H4 (cell line): ENCODE data around the gene SERINC5. TPM values are rescaled to one million over a fixed set of nuclear protein-coding genes. Genes with fewer than 3 reads are reported as not detected.

Experiments used
- DNase-seq: peaks from one replicate; pipeline ENCODE4 v3.0.0-alpha.2; 2015; ENCODE audit warnings: low spot score
- total RNA-seq: library from RNA; depleted of rRNA; stranded (reverse); fragments of >200 nt; shearing (Covaris generic); gene quantifications from 2 replicates; pipeline ENCODE4 v1.2.3, GENCODE V29; 2014

Gene SERINC5
- total RNA-seq, 1 experiment from 2014 or later = 15.6 TPM

DNA sequence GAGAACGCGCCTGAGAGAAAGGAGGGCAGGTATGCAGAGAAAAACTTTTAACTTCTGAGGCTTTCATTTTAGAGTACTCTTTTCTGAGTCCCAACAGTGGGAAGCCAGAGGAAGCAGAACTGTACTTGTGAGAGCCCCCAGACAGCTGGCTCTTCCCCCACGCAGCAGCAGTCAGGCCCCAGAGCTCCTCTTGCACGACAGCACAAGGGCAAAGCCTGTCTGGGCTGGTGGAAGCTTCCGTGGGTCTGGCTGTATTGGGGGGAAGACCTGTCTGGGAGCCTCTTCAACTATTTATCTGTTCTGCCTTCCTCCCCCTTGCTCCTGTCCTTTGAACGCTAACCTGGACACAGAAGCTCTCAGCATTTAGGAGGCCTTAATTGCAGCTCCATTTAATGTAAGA is 152.5 kb downstream of the SERINC5 start:
- no peak for DNase-seq

DNA sequence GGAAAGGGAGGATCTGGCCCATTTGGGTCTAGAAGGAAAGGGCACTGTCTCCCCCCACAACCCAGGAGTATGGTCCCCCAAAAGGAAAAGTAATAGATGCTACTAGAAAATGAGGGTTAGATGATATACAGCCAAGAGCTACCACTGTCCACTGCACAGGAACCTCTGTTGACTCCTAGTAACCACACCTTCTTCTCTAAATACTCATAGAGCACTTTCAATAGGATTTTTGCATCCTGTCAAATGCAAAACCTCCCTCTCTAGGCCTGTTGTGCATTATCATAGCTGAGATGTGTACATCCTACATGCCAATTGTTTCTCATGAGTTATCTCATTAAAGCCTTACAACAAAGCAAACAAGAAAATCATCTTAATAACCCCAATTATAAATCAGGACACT is 153.9 kb downstream of the SERINC5 start:
- DNase-seq = no peak

DNA sequence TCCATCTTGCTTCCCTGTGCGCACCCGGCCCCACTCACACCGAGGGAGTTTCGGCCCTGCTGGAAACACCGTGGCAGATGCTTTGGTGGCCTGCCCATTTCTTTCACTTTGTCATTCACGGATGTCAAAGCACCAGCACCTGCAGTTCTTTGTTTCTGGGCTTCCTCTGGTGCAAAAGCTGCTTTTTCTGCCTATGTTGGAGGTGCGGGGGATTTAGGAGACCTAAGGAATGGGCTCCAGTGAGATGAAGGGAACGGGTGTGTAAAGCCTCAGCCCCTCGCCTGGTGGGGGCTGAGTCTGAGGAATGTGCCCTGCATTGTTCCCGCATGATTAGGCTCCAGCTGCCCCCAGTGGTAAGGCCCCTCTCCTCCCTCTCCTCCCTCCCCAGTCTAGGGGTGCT is 158.4 kb downstream of the SERINC5 start:
- DNase-seq = no peak

DNA sequence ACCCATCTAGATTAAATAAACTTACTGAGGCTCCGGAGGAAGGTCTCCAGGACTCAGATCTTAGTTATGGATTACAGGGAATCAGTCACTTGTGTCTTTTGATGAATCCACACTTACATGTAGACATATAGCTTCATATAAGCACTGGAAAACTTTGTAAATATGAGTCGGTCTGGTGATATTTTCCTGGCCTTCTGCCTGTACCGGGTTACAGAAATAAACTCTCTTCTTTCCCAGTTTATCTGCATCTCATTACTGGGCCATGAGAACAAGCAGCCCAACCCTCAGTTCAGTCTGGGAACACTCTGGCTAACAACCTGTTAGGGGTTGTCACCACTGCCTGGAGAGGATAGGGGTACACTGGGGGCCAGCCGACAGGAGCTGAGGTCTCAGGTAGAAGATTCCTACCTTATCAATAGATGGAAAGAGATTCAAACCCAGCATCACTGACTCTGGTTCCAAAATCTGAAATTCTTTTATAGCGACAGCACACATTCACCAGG is 161.6 kb downstream of the SERINC5 start:
- no peak for DNase-seq

DNA sequence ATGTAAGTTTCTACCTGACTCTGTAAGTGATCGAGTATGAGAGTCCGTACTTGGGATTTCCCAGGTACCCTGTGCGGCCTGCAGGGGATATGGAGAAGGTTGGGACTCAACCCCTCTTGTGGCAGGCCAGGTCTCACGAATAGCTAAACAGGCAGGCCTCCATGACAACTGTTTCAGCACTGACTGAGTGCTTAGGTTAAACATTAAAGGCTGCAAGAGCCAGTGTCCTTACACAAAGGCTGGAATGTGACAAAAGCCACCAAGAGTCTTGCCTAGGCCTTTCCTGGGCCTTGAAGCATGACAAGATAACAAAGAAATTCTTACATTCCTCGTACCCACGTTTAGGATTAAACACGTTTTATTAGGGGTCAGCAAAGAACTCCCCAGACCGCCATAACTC is 162.1 kb downstream of the SERINC5 start:
- no peak for DNase-seq

DNA sequence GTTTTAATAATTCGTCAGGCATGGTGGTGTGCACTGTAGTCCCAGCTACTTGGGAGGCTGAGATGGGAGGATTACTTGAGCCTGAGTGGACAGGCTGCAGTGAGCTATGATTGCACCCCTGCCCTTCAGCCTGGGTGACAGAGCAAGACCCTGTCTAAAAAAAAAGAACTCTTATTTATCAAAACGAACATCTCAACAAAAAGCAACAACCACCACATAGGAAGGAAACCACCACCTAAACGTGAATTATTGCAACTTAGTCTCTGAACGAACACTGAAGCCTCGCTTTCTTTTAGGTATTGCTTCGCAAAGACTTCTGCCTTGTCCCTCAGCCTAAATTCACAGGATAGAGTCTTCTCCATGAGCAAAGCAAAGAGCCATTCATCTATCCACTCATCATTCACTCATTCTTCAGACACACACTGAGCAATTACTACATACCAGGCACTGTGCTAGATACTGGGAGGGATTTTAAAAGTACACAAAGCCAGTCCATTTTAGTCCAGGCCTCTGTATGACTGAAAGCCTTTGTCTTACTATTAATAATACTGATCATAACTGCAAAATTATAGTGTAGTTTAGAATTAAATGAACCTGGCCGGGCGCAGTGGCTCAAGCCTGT is 163.3 kb downstream of the SERINC5 start:
- no peak for DNase-seq

DNA sequence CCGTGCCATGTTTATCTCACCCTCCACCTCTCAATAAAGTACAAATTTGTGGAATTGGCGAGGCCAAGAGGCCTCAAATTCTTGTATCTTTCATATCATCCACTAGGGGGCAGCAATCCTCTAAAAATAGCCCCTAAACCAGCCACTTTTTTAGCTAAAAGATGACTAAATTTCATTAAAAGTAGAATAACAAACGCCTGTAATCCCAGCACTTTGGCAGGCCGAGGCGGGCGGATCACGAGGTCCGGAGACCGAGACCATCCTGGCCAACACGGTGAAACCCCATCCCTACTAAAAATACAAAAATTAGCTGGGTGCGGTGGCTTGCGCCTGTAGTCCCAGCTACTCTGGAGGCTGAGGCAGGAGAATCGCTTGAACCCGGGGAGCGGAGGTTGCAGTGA is 164.1 kb downstream of the SERINC5 start:
- DNase-seq = peak; percentile 41

DNA sequence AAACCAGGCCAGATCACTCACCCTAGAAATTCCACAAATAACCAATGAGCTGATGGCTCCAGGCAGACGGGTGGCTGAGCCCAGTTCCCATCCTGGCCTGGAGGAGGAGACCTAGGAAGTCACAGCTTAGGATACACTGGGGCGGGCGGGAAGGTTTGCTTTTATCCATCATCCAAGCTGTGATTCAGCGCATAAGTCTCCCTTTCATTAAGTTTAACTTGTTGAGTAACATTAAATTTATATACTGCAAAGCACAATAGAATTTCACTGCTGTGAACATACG is 165.0 kb downstream of the SERINC5 start:
- DNase-seq = no peak

DNA sequence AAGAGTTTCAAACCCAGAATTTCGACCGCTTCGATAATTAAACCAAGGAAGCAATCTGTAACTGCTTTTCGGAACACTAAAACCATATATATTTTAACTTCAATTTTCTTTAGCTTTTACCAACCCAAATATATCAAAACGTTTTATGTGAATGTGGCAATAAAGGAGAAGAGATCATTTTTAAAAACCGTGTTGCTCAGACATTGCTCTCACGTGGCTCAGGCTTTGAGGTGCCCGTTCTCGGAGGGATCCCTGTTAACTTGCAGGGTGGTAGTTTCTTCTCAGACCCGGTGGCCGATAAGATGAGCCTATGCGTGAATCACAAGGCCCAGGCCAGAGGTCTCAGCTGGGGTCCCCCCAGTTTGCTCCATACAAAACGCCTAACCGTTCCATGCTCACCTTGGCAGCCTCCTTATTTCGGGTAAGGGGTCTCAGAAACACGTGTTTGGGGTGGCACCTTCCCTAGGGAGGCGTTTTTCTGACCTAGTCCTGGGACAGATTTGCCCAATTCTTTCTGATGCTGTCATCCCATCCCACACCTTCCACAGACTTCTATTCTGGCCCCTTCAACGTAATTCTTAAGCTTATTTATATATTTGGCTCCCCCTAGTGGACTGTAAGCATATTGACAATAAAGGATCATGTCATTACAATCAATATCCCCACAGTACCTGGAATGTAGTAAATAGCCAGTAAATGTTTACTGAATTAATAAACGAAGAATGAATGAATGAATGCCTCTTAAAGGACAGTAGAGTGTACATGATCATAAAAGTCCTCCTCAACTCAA is 172.6 kb downstream of the SERINC5 start:
- DNase-seq = peak; percentile 76

DNA sequence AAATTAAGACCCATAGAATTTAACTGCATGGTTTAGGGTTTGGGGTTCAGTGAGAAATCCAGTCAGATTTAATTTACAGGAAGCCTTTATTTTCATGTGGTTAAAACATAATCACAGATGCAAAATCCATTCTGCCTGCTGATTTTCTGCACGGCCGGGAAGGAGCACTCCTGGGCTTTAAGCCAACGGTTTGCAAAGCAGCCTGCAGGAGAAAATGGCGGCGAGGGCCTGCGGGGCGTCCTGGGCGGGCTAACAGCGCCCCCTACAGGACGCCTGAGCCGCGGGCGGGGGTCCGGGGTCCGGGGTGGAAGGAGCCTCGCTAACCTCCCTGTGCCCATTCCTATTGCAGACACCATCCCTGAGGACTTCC is 173.1 kb downstream of the SERINC5 start:
- DNase-seq = peak; percentile 72

DNA sequence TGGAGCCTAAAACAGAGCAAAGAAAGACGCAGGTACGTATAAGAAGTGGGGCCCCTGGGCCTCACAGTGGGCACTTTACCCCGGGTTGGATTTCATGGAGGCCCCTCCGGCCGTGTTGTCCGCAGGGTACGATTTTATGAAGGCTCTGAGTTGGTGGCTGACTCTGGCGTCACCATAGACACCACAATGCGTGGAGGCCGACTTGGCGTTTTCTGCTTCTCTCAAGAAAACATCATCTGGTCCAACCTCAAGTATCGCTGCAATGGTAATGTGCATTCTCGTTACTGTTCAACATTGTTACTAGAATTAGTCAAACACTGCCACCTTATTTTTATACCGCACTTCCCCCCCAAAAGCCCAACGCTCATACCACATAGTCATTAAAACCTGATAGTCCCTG is 173.6 kb downstream of the SERINC5 start:
- no peak for DNase-seq

DNA sequence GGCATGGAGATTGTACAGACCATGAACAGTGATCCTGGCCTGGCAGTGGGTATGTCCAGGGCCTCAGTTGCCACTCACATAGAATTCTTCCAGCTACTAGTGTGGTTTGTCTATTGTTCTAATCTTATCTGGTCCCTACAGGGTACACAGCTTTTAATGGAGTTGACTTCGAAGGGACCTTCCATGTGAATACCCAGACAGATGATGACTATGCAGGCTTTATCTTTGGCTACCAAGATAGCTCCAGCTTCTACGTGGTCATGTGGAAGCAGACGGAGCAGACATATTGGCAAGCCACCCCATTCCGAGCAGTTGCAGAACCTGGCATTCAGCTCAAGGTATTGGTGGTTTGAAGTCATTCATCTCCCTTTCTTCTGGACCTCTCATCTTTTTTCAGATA is 176.9 kb downstream of the SERINC5 start:
- DNase-seq = no peak

DNA sequence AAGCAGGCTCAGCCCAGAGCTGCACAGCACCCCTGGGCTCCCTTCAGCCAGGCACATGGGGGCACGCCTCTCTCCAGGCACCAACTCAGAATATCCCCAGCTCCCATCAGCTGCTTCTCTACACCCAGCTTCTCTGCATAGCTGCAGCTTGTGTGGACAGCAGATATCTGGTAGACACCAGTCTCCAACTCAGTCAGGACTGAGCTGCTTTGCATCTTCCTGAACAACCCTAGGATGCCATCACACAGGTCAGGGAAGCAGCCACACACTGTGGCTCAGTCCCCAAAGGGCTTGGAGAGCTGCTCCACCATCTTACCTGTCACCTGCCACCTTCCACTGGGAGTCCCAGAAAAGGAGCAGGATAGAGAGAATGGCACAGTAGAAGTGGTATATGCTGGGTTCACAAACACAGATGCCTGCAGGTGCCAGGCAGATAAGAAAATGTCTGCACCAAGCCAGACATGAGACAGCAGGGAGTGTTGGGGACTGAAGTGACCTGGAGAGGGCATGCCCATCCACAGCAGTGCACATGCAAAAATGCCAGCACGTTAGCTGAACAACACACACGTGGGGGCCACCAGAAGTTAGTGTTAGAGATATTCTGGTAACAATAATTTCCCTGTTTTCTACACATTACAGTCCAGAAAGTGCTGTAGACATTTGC is 178.7 kb downstream of the SERINC5 start:
- DNase-seq = no peak

DNA sequence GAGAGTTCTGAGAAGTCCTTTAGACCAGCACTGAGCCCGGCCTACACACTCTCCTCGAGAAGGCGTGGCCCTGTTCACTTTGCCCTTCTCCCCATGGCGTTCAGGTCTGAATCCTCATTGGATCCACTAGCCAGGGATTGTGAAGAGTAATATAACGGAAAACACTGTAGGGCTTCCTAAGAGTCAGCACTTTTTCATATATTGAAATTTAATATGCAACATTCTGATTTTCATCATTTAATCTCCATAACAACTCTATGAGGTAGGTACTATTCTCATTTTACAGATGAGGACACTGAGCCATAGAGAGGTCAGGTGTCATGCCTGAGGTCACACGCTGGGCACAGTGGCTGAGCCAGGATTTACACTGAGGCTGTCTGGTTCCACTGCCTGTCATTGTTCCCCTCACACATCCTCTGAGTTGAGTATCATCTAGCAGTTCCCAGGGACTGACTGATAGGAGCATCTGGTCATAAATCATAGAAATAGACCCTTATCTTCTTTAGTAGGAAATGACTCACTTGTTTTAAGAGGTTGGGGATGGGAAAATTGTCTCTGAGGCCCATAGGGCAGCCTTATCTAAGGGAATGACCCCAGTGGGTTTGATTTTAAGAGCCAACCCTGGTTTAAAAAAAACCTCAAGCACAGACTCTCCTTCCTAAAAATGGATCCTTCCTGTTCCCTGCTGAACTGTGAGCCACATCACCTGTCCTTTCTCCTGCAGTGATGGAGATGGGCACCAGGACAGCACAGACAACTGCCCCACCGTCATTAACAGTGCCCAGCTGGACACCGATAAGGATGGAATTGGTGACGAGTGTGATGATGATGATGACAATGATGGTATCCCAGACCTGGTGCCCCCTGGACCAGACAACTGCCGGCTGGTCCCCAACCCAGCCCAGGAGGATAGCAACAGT is 179.5 kb downstream of the SERINC5 start:
- DNase-seq = no peak

DNA sequence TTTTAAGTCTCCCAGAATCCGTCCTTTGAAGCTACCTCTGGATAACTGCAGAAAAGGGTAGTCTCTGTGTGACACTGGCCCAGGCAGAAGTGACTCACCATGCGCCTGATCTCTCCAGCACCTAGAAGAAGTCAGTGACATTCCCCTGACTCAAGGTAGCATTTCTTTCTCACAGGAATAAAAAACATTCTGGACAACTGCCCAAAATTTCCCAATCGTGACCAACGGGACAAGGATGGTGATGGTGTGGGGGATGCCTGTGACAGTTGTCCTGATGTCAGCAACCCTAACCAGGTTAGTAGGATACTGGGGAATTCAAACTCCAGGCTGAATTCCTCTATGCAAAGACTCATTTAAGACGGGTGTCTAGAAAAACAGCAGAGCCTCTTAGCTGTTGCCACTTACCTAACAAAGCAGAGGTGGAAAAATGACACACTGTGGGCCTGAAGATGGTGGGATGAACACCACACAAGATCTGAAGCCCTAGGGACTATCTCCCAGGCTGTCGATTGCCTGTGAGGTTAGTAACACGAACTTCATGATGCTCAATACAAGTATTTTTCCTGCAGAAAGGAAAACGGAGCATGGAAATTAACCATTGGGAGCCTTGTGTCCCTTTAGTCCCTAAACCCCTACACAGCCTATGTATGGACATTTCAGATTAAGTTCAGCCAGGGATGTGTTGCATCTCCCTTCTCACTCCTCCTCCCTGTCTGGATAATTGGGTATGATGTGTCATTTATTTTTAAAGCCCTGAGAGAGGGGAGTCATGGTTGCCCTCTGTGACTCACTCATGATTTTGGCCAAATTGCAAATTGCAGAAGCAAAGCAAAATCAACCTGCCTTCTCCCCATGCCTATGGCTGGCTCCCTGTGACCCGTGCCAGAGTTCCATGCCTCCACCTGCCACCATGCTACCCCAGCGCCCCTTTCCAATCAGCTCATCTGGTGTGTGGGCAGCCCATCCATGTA is 183.5 kb downstream of the SERINC5 start:
- DNase-seq = no peak

DNA sequence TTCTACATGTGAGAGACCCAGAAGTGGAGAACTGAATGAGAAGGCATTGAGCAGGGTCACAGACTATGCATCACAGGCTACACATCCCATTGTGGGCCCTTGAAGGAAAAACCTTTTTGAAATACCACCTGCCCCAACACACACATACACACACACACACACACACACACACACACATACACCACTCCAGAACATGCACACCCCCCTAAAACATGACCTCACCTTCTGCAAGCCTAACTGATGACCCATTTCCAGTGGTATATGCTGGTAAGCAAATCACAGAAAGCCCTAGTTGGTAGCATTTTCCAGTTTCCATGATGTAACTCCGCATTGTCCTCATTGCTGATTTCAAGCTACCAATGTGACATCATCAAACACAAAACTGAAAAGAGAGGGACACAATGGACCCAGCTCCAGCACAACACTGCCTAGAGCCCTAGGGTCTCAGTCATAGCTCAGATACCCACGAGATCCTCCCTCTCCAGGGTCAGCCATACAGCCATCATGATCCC is 184.3 kb downstream of the SERINC5 start:
- no peak for DNase-seq

DNA sequence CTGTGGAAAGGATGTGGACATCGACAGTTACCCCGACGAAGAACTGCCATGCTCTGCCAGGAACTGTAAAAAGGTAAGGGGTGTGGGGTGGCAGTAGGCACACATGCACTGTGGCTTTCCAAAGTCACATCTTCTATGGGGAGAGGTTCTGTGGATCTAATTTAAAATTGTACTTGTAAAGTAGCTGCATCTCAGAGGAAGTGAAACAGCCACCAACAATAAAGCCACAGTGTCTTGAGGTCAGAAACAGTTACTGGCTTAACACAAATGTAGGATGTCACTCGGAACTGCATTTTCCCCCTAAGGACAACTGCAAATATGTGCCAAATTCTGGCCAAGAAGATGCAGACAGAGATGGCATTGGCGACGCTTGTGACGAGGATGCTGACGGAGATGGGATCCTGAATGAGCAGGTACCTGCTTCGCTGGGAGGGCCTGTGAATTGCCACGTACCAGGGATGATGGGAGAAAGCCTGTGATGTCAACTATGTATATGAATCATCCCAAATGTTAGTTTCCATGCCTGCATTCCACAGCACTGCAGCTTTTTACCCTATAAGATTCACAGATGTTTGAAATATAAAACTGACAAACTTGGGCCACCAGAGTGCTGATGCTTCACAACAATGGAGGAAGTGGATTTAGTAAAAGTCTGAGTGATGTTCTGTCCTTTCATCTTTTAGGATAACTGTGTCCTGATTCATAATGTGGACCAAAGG is 185.4 kb downstream of the SERINC5 start:
- DNase-seq = no peak

DNA sequence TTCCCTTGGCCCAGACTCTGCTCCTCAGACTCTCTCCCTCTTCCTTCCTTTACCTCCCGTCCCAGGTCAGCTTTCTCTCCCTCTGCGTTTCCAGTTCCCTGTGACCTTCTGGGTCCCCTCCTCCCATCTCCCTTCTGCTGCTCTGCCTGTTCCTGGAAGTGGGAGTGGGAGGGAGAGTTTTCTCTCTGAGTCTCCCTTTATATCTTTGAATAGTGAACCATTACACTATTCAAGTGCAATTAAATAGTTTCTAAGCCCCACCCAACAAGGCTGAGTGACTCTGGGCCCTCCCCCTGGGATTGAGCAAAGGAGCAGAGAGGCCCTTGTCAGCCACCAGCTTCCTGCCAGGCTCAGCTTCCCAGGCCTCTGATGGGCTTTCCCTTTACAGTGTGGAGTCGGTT is 185.9 kb downstream of the SERINC5 start:
- no peak for DNase-seq

DNA sequence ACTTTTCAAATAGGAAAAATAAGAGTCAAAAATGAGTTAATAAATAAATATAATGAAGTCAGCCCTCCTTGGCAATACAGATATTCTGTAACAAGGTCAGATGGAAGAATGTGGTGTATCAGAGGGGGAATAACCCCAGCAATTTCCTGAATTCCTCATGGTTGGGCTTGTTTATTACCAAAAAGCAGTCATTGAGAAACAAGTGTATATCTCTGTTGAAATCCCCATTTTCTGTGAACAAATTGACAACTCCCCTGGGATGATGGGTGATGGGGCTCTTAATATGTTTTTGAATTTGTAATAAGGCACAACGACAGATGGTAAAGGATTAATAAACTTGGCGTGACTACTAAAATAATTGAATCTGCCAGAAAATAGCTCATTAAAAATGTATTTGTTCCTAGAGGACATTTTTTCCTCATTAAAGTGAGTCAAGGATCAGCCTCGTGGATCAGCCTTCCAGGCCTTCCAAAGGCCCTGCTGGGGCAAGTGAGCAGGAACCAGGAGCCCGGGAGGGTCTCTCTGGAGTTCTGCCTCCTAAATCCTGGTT is 186.5 kb downstream of the SERINC5 start:
- DNase-seq = no peak

DNA sequence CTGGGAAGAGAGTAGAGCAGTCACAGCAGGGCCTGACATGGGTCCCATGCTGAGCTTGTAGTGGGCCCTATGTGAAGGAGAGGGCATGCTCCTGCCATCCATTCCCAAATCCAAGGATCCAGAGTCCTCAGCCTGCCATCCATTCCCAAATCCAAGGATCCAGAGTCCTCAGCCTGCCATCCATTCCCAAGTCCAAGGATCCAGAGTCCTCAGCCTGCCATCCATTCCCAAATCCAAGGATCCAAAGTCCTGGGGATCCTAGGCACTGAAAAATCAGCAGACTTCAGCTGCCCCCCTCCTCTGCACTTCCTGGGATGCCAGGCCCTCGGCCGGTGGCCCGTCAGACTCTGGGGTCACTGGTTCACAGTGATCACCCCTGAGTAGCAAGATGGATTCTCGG is 187.1 kb downstream of the SERINC5 start:
- DNase-seq = no peak
